Fibroblast of lung (primary cell): Measurements from ENCODE around the gene PPIP5K1.

Experiments
- CTCF ChIP-seq, 2 donors: IDR thresholded peaks in 1 of 2; conservative IDR thresholded peaks in 1 of 2; 1 replicate in 1 of 2; 2 replicates in 1 of 2; pipeline ENCODE4 v1.5.1; 2011 to 2012; ENCODE audit warnings: low read length in 2 of 2, control low read depth in 1 of 2, inconsistent platforms in 1 of 2, low read depth in 1 of 2, mild to moderate bottlenecking in 1 of 2
- EZH2 ChIP-seq: IDR thresholded peaks from 2 replicates; pipeline ENCODE4 v1.5.1; 2012; ENCODE audit warnings: low read length, control low read depth, mild to moderate bottlenecking; ENCODE audit errors: missing control alignments

- no peak for TF ChIP-seq CTCF (conservative IDR thresholded peaks at IDR 0.05 in 1 of 2, IDR thresholded peaks at IDR 0.05 in 1 of 2; ENCODE audit: low read depth in 1 of 2, low read length in 2 of 2)
- no peak for TF ChIP-seq EZH2
Observed at GRCh38 chr15:43523646-43524045, 66.4 kb downstream of the PPIP5K1 start.
